DMS53 treated with DMSO at 0.1 percent for 48 hours (cell line): ENCODE data around the gene TAF3.
"Not testable (repeated sequence)": the region's sequence is repeated elsewhere in the genome, so short reads cannot be mapped to it uniquely, and the experiment has no call there.

Source experiments
- DNase-seq: peaks from one replicate; lab custom pipeline; 2025; ENCODE audit not compliant: unreplicated experiment; lab: John Stamatoyannopoulos, UW

The TAF3 gene

DNA sequence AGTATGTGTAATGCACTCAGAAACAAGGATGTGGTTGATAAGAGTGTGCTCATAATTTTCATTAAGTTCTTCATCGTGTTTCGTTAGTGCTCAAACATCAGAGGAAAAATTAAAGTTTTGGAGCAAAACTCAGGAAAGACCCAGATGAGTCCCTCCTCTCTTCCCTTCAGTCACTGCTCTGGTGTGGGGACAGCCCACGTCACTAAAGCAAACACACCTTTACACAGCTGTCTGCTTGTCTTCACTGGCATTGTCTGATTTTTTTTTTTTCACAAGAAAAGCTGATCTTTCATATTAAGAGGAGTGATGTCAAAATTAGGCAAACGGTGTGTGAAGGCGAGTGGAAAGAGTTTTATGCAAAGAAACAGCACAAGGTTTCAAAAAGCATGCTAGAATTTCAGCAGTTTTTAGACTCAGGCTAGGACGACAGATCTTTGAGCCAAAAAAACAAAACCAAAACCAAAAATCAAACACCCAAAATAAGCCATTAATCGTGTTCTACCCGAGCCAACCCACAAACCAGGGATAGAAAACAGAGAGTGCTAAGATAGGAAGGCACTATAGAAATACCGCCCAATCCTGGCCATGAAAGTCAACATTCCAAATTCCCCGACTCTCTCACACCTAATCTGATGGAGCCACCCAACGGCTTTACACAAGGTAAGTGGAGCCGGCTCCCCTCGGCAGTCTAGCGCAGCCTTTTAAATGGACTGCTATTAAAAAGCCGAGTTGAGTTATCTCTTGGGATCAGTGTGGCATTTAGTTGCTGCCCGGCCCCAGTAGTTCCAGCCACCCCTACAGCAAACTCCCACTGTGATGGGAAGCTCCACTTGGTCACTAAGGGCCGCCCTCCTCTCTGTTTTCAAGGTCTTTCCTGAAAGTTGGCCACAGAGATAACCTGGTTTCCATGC is 208.3 kb downstream of the TAF3 start:
- DNase-seq: no peak

DNA sequence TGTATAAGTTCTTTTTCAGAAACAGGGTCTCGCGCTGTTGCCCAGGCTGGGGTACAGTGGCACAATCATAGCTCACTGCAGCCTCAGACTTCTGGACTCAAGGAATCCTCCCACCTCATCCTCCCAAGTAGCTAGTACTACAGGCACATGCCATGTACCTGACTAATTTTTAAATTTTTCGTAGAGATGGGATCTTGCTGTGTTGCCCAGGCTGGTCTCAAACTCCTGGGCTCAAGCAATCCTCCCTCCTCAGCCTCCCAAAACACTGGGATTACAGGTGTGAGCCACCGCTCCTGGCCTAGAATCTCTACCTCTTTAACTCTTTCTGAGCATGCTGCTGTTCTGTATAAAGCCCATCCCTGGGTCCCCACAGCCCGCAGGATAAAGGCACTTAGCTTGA is 212.9 kb downstream of the TAF3 start:
- DNase-seq: not testable (repeated sequence)

DNA sequence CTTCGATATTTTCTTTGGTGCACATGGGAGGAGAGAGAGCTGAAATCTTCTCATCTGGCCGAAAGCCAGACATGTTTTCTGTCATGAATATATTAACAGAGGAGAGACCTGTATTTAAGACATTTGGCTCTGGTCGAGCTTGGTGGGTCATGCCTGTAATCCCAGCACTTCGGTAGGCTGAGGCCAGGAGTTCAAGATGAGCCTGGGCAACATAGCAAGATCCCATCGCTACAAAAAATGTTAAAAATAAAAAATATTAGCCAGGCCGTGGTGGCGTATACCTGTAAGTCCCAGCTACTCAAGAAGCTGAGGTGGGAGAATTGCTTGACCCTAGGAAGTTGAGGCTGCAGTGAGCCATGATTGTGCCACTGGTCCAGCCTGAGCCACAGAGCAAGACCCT is 214.3 kb downstream of the TAF3 start:
- no peak for DNase-seq

DNA sequence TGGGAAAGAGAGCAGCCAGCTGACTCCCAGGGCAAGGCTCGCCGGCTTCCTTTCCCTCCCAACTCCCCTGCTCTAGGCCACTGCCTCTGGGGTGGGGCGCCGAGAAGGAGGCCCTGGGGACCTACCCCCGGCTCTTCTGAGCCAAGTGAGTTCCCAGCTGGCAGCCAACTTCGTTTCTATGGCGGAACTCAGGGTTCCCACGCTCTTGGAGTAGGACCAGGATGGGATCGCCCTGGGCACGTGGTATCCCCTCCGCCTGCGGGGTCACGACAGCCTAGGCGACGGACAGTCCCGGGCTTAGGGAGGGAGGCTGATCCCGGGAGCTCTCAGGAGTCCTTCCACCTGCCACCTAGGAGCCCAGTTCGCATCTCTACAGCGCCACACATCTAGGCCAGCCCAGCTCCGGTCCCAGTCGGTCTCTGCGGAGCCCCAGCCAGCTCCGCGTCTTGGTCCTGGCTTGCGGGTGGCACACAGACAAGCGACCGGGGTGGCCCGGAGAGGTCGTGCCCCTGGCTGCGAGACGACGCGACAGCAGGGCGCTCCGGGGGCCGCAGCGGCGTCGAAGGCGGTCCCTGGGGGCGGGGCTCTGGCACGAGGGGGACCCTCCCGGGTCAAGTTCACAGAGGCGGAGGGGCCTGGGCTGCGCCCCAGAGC is 215.6 kb downstream of the TAF3 start:
- DNase-seq: no peak

DNA sequence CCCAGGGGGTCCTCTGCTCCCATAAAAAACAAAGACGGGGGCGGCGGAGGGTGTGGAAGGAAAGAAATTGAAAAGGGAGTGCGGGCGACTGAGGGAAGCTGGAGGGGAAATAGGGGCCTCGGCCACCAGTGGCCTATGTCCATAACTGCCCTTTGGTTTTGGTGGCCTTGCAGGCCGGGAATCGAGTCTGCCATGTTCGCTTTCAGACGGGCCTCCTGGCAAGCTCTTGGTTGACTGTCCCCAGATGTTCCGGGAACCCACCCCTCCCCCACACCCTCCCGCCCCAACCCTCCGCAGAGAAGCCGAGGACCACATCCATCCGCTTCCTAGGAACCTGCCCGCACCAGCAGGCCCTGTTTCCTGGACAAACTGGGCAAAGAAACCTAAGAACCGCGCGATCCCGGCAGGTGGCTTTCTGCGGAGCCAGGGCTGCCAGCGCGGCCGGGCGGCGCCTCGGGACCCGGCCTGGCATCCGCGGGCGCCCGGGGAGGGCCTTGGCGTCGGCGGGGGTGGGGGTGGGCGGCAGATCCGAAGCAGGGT is 216.2 kb downstream of the TAF3 start:
- no peak for DNase-seq

DNA sequence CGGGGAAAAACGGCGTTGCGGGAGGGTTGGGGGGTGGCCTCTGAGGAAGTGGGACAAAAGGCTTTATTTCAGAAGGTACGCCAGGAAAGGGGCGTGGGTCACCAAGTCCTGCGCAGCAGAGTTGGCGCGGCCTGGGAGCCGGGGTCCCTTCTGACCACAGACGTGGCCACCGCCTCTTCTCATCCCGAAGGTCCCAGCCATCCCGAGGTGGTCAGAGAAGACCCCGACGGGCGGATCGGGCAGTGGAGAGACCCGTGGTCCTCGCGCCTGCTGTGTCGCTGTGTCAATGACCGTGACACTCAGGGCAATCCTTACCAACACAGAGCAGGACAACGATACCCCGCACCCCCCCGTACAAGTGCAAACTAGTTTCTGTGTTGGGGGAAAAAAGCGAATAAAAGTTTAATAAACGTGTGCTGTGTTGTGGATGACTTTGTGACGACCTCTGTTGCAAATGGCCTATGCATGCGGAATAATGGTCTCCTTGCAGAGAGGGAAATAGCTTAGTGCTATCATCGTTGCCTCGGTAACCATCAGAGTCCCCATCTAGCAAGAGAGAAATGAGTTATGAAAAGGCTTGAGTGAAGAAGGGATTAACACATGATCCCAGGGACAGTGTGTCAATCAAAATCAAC is 216.8 kb downstream of the TAF3 start:
- no peak for DNase-seq

DNA sequence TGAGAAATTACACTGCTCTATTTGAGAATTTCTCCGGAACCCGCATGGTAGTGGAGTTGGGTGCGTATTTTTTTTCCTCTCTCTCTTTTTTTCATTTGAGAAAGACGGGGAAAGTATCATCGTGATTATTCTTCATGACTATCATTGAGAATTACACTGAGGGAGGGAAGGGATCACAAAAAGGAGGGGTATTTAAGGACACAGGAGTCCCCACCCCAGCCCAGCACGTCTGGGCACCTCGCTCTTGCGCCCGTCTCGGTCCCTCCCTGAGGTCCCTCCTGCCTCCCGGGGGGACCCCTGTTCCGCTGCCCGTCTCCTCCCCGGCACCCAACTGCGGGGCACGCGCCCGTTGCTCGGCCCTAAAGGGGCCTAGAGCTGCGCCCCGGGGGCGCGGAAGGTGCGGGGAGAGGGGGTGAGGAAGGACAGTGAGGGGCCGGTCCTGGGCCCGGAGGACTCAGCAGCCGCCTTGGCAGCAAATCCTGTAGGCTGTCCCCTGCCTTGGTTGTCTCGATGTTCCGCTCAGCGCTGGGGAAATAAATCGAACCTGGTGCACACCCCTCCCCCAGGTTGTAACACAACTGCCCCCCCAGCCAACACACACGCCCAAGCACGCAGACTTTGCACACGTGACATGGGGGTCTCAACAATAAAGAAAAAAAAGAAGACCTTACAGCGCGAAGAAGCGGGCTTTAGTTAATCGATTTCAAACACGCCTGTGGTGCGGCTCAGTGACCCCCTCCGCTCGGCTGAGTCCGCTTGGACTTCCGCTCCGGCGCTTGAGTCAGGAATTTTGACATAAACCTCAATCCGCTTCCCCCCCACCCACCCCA is 217.6 kb downstream of the TAF3 start:
- DNase-seq: no peak

DNA sequence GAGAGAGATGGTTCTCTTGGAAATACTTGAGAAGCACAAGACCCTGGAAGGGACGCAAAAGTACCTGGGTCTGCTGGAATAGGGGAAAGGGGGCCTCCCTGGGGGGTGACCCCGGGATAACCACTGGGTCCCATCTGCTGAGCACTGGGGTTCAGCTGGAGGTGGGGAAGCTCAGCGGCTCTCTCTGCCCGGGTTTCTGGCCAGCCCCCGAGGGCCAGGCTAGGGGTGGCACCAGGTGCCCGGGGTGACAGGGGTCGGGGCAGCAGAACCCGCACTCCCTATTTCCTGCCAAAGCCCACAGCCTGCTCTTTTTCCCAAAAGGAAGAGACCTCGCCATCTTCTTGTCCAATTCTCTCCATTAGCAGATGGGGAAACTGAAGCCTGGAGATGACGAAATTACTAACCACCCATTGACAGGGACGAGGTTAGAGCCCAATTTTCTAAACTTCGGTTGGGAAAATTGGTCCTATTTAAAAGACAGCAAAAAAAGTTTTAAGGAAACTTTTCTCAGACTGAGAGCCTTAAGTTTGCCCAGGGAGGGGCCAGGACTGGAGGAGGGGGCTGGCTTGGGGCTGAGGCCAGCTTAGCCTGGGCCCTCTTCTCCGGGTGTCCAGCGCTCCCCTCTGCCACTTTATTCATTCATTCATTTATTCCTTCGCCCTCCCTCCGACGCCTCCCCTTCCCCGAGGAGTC is 218.3 kb downstream of the TAF3 start:
- no peak for DNase-seq

DNA sequence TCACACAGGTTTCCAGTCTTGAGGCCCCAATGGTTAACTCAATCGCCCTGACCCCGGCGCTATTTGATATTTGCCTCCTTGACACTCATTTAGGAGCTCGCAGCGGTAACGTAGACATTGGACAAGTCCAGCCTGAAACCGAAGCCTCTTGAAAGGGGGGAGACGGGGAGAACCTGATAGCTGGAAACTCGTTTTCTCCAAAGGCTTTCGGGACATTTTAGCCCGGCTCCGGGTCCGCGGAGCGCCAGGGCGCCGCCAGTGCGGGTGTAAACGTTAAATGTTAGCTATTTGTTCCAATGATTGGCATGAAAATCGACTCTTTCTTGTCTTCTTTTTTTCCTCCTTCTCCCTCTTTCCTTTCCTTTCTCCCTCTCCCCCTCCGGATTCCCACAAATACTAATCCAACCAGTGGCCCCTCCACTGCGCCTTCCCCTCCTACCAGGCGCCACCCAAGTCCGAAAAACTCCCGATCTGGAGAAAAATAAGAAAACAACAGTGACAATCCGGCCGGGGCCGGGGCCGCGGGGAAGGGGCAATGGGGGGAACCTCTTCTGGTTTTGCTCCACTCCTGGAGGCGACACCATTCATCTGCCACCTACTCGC is 219.0 kb downstream of the TAF3 start:
- no peak for DNase-seq

DNA sequence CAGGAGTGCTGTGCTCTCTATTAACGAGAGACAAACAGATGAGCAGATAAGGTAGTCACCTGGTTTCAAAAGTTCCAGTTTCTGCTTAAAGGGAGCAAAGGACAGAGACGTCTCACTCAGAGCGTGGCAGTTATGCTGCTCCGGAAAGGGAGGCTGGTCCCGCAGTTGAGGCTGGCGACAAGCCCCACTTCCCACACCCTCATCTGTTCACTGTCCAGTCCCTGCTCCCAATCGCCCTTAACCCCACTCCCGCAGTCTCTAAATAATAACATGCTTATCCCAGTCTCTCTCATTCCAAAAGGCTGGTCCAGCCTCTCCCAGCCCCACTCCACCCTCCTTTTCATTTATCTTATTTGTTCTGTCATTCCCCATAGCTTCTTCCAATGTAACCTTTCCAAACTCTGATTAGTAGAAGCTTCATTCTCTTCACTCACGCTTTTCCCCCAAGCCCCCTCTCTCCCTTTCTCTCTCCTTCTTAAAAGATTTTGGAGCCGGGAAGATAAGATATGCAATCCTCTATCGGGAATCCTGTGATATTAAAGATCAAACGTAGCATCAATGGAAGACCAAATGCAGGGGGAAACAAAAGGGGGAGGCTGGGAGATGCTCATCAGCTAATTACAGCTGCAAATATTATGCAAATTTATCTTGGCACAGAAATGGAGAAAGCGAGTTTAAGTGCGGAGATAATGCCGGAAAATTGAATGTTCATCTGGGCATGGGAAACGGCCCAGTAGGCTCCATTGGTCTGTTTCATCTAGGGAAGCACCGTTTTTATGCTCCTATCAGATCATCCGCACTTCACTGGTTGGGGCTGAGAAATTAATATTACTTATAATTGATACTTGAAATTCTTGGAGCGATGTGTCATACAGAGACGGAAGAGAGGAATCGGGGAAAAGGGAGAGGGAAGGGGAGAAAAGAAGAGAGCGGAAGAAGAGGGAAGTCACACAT is 219.9 kb downstream of the TAF3 start:
- DNase-seq: no peak

DNA sequence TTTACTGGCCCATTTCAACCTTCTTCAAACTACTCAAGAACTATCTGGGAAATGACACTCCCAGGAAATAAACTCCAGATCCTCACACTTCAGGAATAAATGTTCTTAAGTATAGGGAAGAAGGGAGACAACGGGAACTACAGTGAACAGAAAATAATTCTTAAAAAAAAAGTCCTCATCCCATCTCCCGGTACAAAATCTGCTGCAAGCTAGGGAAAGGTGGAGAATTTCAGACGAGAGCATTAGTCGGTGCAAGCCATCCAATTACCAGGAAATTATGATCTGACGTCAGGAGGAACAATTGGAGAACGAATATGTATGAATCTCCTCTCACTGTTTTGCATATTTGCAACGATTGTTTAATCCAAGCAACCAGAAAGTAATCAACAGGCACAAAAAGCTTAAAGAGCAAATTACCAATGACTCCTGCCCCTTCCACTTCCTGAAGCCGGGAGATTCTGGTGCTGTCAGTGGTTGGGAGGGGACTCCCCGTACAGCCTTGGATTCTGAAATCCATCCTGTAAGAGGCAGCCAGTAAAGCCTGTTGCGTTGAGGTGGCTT is 221.1 kb downstream of the TAF3 start:
- no peak for DNase-seq

DNA sequence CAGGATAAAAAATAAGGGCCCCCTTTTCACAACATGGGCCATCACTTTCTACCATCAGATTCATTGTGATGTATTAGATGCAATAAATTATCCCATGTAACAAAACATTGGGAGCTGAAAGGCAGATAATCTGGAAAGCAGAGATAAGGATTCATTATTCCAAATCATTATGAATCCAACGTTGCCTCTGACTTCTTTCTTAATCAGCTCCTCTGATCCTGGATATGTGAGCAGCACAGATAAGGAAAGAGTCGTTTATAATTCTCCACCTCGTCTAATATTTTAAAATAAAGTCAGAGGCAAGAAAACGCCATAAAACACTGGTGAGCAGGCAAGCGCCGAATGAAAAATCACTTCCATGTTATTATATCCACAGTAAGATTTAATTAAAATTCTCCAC is 222.3 kb downstream of the TAF3 start:
- no peak for DNase-seq

DNA sequence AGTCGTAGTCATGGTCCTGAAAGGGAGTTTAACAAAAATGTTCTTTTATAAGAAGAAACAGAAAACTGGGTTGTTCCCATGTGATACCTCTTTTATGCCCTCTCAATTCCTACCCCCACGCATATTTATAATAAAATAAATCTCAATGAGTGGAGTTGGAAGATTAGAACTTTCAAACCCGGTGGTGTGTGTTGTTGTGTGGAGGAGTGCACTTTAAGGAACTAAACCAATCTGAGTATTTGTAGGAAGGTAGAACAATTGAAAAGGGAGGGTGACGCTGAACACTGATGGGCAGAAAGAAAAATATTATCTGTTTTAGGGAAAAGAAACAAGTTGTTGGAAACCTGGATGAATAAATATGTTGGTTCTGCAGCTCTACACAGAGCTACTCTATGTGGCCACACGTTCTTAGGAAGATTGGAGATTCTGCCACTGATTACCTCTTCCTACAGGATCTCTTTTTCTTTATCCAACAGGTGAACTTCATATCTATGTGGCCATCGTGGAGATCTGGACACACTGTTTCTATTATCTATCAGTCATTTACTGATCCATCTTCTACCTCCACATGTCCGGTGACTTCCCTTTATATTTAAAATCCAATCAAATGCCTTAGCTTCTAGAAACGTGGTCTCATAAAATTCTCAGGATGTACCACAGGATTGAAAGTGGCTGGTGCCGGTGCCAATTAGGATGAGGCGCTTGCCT is 223.1 kb downstream of the TAF3 start:
- no peak for DNase-seq

DNA sequence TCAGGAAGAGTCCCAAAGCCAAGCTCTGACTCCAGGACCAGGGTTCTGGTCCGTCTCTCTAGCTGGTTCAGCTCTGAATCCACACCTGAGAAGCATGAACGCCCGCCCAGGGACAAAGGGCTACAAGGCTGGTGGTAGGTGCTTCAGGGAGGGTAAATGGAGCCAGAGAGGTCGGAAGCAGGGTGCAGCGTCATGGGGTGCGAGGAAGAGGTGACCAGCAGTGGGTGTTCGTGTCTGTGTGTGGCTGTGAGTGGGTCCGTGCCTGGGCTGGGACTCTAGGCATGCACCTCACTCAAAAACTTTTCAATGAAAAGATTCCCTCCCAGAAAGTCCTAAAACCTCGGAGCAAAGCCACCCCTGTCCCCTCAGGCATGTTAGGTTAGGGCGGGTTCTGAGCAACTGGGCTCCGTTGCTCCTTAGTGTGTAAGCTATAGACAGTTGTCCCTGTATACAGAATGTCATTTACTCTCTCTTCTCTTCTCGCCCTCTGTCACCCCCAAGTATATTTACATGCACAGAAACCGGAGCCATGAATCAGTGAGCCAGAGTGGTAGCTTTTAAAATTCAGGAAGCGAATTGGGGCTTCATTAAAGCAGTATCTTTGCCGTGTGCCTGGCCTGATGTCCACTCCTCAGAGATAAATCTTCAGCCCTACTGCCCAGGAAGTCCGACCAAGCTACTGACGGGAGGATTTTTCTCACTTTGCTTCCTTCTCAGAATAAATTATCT is 223.9 kb downstream of the TAF3 start:
- no peak for DNase-seq

DNA sequence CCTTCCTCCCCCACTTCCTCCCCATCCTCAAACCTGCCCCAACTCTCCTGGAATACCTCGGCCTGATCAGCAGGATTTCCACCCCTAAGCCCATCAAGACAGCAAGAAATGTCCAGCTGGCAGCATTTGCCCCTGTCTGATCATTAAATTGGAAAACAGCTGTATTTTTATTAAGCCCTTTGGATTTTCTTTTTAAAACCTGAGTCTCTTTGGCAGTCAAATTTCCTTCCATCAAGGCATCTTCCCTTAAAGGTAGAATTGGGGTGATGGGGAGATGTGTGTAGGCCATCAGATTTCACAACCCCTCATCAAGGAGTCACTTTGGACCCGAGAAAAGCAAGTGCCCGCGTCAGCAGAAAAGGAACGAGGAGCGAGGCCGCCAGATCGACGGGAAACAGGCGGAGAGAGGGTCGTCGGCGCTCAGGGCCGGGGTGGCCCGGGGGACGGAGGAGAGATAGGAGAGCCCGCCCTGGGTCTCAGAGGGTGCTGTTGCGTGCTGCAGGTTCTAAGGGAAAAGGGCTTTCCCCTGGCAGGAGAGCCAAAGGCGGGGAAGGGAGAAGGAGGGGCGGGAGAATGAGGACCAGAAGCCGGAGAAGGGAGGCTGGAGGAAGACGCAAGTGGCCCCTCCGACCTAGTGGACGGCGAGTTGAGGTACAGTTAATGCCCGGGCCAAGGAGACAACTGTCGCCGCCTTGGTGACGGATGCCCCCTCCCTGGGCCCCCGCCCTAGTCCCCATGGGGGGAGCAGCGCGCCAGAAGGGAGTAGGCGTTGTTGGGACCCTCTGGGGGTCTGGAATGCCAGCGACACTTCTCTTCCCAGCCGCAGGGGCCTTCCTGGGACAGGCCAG is 224.6 kb downstream of the TAF3 start:
- DNase-seq: no peak

DNA sequence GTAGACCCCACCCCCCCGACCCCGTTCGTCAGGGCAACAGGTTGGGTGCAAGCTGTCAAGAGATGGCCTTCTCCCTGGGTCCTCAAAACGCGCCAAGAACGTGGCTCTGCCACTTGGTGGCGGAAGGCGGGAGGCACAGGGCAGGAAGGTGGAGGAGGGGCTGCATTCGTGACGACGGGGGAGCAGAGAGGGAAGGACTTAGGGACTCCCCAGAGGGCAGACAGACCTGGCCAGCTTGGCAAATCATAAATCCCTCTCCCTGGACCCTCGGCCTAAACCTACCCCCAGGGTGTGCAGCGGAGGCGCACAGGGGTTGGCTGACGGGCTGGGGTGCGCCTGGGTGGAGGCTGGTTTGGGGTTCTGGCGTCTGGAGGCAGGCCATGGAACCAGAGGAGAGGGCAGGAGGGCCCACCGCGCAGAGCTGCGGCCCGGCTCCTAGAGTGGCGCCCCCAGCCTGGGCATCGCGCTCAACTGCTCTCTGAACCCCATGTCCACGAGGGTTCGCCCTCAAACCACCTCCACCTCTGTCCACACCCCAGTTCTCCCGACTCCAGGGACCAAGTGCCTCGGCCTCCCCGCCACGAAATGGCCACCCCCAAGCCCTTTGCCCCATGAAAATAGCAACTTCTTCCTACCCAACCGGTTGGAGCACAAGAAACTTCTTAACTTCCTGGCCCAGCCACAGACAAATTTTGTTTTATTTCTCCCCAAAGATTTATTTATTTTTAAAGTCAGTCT is 225.4 kb downstream of the TAF3 start:
- DNase-seq: no peak
